Measurements from ENCODE around the gene BNIP5.

GRCh38 chr6:36364669-36365479, 28.2 kb upstream of the BNIP5 start:
- TF ChIP-seq CTCF (conservative IDR thresholded peaks at IDR 0.05; ENCODE audit: low read depth, low read length) (no peak), EZH2 (IDR thresholded peaks at IDR 0.05; ENCODE audit: borderline replicate concordance, low read depth, low read length, poor library complexity, severe bottlenecking) (no peak)
